ENCODE results near the gene PNPLA2. TPM values are rescaled to one million over a fixed set of nuclear protein-coding genes. Genes with fewer than 3 reads are reported as not detected.

The PNPLA2 gene
- total and polyA plus RNA-seq, 5 donors from 2014 or later, result 23.9 to 195 (median 24.9) TPM

DNA sequence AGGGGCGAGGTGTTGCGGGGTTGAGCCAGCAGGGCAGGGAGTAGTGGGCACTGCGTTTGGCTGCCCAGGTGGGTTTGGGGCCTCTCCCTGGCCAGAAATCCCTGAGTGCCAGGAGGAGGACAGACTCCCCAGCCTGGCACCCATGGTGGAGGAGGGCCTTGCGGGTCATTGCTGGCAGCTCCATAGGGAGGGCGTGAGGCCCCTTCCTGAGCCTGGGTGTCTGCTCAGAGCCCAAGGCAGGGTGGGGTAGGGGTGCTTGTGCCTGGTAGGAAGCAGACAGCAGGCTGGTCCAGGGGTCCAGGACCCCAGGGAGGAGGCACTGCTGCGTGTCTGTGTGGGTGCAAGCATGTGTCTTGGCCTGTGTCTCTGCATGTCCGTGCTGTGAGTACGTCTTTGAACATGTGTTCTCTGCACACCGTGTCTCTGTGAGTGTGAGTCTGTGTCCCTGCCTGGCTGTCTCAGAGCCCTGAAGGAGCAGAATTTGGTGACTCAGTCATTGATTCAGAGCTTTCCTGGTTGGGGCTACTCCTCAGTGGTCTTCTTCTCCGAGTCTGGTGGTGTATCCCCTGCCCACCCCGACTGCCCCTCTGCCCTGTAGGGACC is 27.9 kb downstream of the PNPLA2 start:
- Histone ChIP-seq H3K36me3 (ENCODE audit: control insufficient read depth, insufficient read depth, low read length) (no peaks in the 10 kb centered on the region), H3K4me3 (ENCODE audit: low read depth, low read length) (no peak overlapping the region), H3K27me3 (ENCODE audit: control insufficient read depth, insufficient read depth, low read length) (no peaks in the 10 kb centered on the region), H3K4me1 (ENCODE audit: control insufficient read depth, insufficient read depth, low read length, poor library complexity, severe bottlenecking) (peaks cover 39% of the 10 kb centered on the region), H3K9me3 (ENCODE audit: control insufficient read depth in 2 of 2, low read length in 2 of 2) (no peaks in the 10 kb centered on the region), H3K27ac (ENCODE audit: insufficient read depth, low read length, poor library complexity, severe bottlenecking) (no peak overlapping the region)
- no peak for ATAC-seq (ENCODE audit: low read depth in 2 of 2)
- DNase-seq, result no peak
- H3K4me3 Mint-ChIP-seq, result peak overlapping the region in 2 of 4 donors; percentile 22 to 39
- H3K27ac Mint-ChIP-seq, result no peak overlapping the region
- no peaks in the 10 kb centered on the region for H3K36me3 Mint-ChIP-seq
- peaks cover 0 to 19% (median 3%) of the 10 kb centered on the region in 4 donors for H3K4me1 Mint-ChIP-seq
- H3K27me3 Mint-ChIP-seq, result peaks cover 29% of the 10 kb centered on the region
- H3K9me3 Mint-ChIP-seq, result no peaks in the 10 kb centered on the region

DNA sequence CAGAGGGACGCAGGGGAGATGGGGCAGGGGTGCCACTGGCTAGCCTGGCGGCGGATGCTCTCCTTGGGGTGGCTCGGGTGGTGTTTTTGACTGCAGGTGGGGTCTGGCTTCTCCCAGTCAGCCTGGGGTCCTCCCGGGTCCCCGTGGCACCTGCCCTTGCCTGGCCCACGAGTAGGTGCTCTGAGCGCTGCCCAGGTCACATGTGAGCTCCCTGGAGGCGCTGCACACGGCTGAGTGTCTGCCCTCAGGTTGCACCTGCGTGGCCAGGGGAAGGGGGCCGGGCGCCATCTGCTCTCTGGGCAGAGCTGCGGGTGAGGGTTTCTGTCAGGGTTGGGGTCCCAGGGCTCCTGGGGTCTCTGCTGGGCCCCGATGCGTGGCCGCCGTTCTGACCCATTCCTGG is 29.2 kb downstream of the PNPLA2 start:
- DNase-seq (no peak), ATAC-seq (ENCODE audit: low read depth in 2 of 2) (no peak)
- Histone ChIP-seq H3K9me3 (ENCODE audit: control insufficient read depth in 2 of 2, low read length in 2 of 2) (no peaks in the 10 kb centered on the region), H3K4me1 (ENCODE audit: control insufficient read depth, insufficient read depth, low read length, poor library complexity, severe bottlenecking) (peaks cover 32% of the 10 kb centered on the region), H3K36me3 (ENCODE audit: control insufficient read depth, insufficient read depth, low read length) (no peaks in the 10 kb centered on the region), H3K27ac (ENCODE audit: insufficient read depth, low read length, poor library complexity, severe bottlenecking) (no peak overlapping the region), H3K27me3 (ENCODE audit: control insufficient read depth, insufficient read depth, low read length) (no peaks in the 10 kb centered on the region), H3K4me3 (ENCODE audit: low read depth, low read length) (no peak overlapping the region)
- Mint-ChIP-seq H3K27me3 (peaks cover 33% of the 10 kb centered on the region), H3K4me3 (no peak overlapping the region), H3K9me3 (no peaks in the 10 kb centered on the region), H3K36me3 (no peaks in the 10 kb centered on the region), H3K4me1 (peaks cover 0 to 21% (median 3%) of the 10 kb centered on the region in 4 donors), H3K27ac (no peak overlapping the region)

GRCh38 chr11:848380-848931 is 29.7 kb downstream of the PNPLA2 start:
- H3K27ac ChIP-seq (ENCODE audit: insufficient read depth, low read length, poor library complexity, severe bottlenecking), result no peak overlapping the region
- DNase-seq (peak; percentile 49 to 66 (median 50)), ATAC-seq (ENCODE audit: low read depth in 2 of 2) (peak; percentile 67 to 70)
- no peak overlapping the region for H3K4me3 ChIP-seq (ENCODE audit: low read depth, low read length)
- no peaks in the 10 kb centered on the region for H3K9me3 ChIP-seq (ENCODE audit: control insufficient read depth in 2 of 2, low read length in 2 of 2)
- Mint-ChIP-seq H3K27ac (no peak overlapping the region), H3K27me3 (peaks cover 30% of the 10 kb centered on the region), H3K9me3 (no peaks in the 10 kb centered on the region), H3K4me3 (peak overlapping the region in 3 of 4 donors; percentile 43 to 69 (median 61)), H3K4me1 (peaks cover 0 to 19% (median 3%) of the 10 kb centered on the region in 4 donors), H3K36me3 (no peaks in the 10 kb centered on the region)
- peaks cover 27% of the 10 kb centered on the region for H3K4me1 ChIP-seq (ENCODE audit: control insufficient read depth, insufficient read depth, low read length, poor library complexity, severe bottlenecking)
- H3K27me3 ChIP-seq (ENCODE audit: control insufficient read depth, insufficient read depth, low read length), result no peaks in the 10 kb centered on the region
- no peaks in the 10 kb centered on the region for H3K36me3 ChIP-seq (ENCODE audit: control insufficient read depth, insufficient read depth, low read length)

- H3K9me3 ChIP-seq (ENCODE audit: control insufficient read depth in 2 of 2, low read length in 2 of 2), result no peaks in the 10 kb centered on the region
- peaks cover 22% of the 10 kb centered on the region for H3K27me3 Mint-ChIP-seq
- ATAC-seq (ENCODE audit: low read depth in 2 of 2) (no peak), DNase-seq (peak in 1 of 3 donors; percentile 40)
- H3K4me1 Mint-ChIP-seq, result peaks cover 0 to 11% (median 3%) of the 10 kb centered on the region in 4 donors
- H3K36me3 Mint-ChIP-seq, result no peaks in the 10 kb centered on the region
- peak overlapping the region in 2 of 4 donors; percentile 60 to 81 for H3K4me3 Mint-ChIP-seq
- H3K36me3 ChIP-seq (ENCODE audit: control insufficient read depth, insufficient read depth, low read length), result no peaks in the 10 kb centered on the region
- no peaks in the 10 kb centered on the region for H3K9me3 Mint-ChIP-seq
- H3K27me3 ChIP-seq (ENCODE audit: control insufficient read depth, insufficient read depth, low read length), result no peaks in the 10 kb centered on the region
- H3K4me3 ChIP-seq (ENCODE audit: low read depth, low read length), result no peak overlapping the region
- peaks cover 19% of the 10 kb centered on the region for H3K4me1 ChIP-seq (ENCODE audit: control insufficient read depth, insufficient read depth, low read length, poor library complexity, severe bottlenecking)
- H3K27ac ChIP-seq (ENCODE audit: insufficient read depth, low read length, poor library complexity, severe bottlenecking), result no peak overlapping the region
- H3K27ac Mint-ChIP-seq, result no peak overlapping the region
Measured at GRCh38 chr11:849104-849824, 30.6 kb downstream of the PNPLA2 start.

DNA sequence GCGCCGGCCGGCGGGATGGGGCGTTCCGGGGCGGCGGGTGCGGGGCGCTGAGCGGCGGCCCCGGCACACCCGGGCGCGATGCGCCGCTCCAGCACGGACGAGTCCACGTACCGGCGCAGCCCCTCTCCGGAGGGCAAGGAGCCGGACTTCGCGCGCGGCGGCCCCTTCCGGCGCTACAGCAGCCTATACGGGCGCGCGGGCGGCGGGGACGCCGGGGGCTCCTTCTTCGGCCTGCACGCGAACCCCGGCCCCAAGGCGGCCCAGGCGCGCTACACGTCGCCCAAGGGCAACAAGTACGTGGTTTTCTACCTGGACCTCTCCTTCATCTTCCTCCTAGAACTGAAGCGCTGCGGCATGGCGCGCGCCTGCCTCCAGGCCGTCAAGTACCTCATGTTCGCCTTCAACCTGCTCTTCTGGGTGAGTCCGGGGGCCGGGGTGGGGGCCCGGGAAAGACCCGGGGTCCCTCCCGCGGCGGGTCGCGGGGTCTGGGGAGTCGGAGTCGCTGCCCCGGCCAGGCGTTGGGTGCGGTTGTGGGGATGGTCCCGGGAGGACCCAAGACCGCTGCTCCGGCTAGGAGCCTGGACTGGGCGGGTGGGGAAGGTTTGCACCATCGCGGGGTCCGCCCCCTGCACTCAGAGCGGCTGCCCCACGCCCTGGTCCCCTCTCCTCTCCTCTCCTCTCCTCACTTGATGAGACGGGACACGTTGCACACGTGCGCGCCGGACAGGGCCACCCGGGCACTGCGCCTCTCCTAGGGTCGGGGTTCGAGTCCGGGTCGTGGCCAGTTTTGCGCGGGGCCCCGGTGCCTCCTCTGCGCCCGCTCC is 31.4 kb downstream of the PNPLA2 start:
- H3K27ac Mint-ChIP-seq, result no peak overlapping the region
- Histone ChIP-seq H3K27ac (ENCODE audit: insufficient read depth, low read length, poor library complexity, severe bottlenecking) (no peak overlapping the region), H3K4me1 (ENCODE audit: control insufficient read depth, insufficient read depth, low read length, poor library complexity, severe bottlenecking) (peaks cover 18% of the 10 kb centered on the region), H3K9me3 (ENCODE audit: control insufficient read depth in 2 of 2, low read length in 2 of 2) (no peaks in the 10 kb centered on the region), H3K27me3 (ENCODE audit: control insufficient read depth, insufficient read depth, low read length) (no peaks in the 10 kb centered on the region), H3K36me3 (ENCODE audit: control insufficient read depth, insufficient read depth, low read length) (no peaks in the 10 kb centered on the region), H3K4me3 (ENCODE audit: low read depth, low read length) (no peak overlapping the region)
- ATAC-seq (ENCODE audit: low read depth in 2 of 2) (no peak), DNase-seq (no peak)
- H3K9me3 Mint-ChIP-seq, result no peaks in the 10 kb centered on the region
- peaks cover 0 to 10% (median 3%) of the 10 kb centered on the region in 4 donors for H3K4me1 Mint-ChIP-seq
- peak overlapping the region in 3 of 4 donors; percentile 62 to 78 (median 68) for H3K4me3 Mint-ChIP-seq
- H3K27me3 Mint-ChIP-seq, result peaks cover 19% of the 10 kb centered on the region
- H3K36me3 Mint-ChIP-seq, result no peaks in the 10 kb centered on the region

DNA sequence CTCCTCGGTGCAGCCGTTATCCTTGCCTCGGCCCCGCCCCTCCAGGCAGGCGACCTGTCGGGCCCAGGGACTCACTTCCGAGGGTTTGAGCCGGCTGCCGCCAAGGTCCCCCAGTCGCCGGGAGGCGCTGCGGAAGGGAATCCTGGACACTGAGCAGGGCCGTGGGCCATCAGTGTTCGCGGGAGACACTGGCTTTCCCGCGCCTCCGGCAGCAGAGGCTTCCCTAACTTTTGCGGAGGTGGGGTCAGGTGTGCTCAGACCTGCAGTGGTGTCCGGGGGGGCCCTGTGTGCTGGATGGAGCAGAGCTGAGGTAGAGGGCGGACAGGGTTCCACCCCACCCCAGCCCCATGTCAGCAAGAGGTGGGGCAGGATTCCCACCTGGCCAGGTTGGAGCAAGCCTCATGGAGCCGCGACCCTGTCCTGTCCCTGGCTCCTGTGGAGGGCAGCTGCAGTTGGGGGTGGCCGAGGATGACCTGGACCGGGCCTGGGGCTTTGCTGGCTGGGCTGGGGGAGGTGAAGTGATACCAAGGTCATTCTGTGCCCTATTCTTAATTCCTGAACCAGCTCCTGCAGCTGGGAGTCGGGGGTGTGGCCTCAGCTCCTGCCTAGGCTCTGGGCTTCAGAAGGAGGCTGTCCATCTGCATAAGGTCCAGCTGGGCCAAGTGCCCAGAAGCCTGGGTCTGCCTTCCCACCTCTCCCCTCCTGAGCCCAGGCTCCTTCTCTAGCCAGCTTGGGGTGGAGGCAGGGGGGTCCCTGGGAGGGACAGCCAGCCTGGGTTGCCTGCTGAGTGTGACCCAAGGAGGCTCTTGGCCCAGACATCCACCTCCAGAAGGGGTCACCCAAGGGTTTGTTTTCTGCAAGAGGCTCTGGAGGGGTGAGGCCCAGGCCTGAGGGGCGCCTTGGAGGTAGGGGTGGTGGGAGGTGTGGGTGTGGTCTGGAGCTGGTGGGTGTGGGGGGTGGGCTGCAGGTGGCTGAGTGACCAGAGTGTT is 32.4 kb downstream of the PNPLA2 start:
- no peaks in the 10 kb centered on the region for H3K9me3 Mint-ChIP-seq
- H3K4me3 Mint-ChIP-seq, result peak overlapping the region in 2 of 4 donors; percentile 10 to 33
- peaks cover 0 to 10% (median 3%) of the 10 kb centered on the region in 4 donors for H3K4me1 Mint-ChIP-seq
- ATAC-seq (ENCODE audit: low read depth in 2 of 2) (no peak), DNase-seq (peak in 1 of 3 donors; percentile 38)
- no peaks in the 10 kb centered on the region for H3K36me3 Mint-ChIP-seq
- peaks cover 18% of the 10 kb centered on the region for H3K4me1 ChIP-seq (ENCODE audit: control insufficient read depth, insufficient read depth, low read length, poor library complexity, severe bottlenecking)
- peaks cover 14% of the 10 kb centered on the region for H3K27me3 Mint-ChIP-seq
- H3K27ac Mint-ChIP-seq, result no peak overlapping the region
- no peaks in the 10 kb centered on the region for H3K36me3 ChIP-seq (ENCODE audit: control insufficient read depth, insufficient read depth, low read length)
- no peak overlapping the region for H3K4me3 ChIP-seq (ENCODE audit: low read depth, low read length)
- H3K27me3 ChIP-seq (ENCODE audit: control insufficient read depth, insufficient read depth, low read length), result no peaks in the 10 kb centered on the region
- H3K27ac ChIP-seq (ENCODE audit: insufficient read depth, low read length, poor library complexity, severe bottlenecking), result no peak overlapping the region
- no peaks in the 10 kb centered on the region for H3K9me3 ChIP-seq (ENCODE audit: control insufficient read depth in 2 of 2, low read length in 2 of 2)
